ENCODE measurements around the gene TNF.
"Not testable (repeated sequence)": the region's sequence is repeated elsewhere in the genome, so short reads cannot be mapped to it uniquely, and the experiment has no call there.

The TNF gene

GRCh38 chr6:31586599-31587281 lies 11.4 kb downstream of the TNF start:
- in situ Hi-C loops (cut with HindIII; ENCODE audit: low sequenced_read_pairs): no loop called here

- in situ Hi-C loops (cut with HindIII; ENCODE audit: low sequenced_read_pairs): no loop called here
Observed at GRCh38 chr6:31587791-31588777, 12.7 kb downstream of the TNF start.

- in situ Hi-C loops (cut with HindIII; ENCODE audit: low sequenced_read_pairs): no loop called here
Observed at GRCh38 chr6:31588871-31589650, 13.7 kb downstream of the TNF start.

GRCh38 chr6:31590691-31591090 lies 15.3 kb downstream of the TNF start:
- in situ Hi-C loops (cut with HindIII; ENCODE audit: low sequenced_read_pairs): not testable (repeated sequence)

- in situ Hi-C loops (cut with HindIII; ENCODE audit: low sequenced_read_pairs): no loop called here
Observed at GRCh38 chr6:31592396-31592771, 17.0 kb downstream of the TNF start.

GRCh38 chr6:31597006-31597405 lies 21.6 kb downstream of the TNF start:
- in situ Hi-C loops (cut with HindIII; ENCODE audit: low sequenced_read_pairs): no loop called here

- in situ Hi-C loops (cut with HindIII; ENCODE audit: low sequenced_read_pairs): no loop called here
Observed at GRCh38 chr6:31607317-31607716, 32.0 kb downstream of the TNF start.

- in situ Hi-C loops (cut with HindIII; ENCODE audit: low sequenced_read_pairs): no loop called here
Observed at GRCh38 chr6:31609519-31610406, 34.4 kb downstream of the TNF start.

GRCh38 chr6:31610968-31611367 lies 35.6 kb downstream of the TNF start:
- in situ Hi-C loops (cut with HindIII; ENCODE audit: low sequenced_read_pairs): no loop called here

GRCh38 chr6:31614075-31614619 lies 38.8 kb downstream of the TNF start:
- in situ Hi-C loops (cut with HindIII; ENCODE audit: low sequenced_read_pairs): no loop called here

- in situ Hi-C loops (cut with HindIII; ENCODE audit: low sequenced_read_pairs): loop anchor here (5.0 kb wide), 2 partner anchors 33 to 73 kb away; partner anchors contain the start of genes DDX39B and LTB
Observed at GRCh38 chr6:31614684-31615578, 39.6 kb downstream of the TNF start, which contains the start of gene AIF1. TSS of gene AIF1 (plus strand) at chr6:31615234. CDS start at chr6:31615330, 96 bp downstream.

- in situ Hi-C loops (cut with HindIII; ENCODE audit: low sequenced_read_pairs): loop anchor here (5.0 kb wide), 2 partner anchors 33 to 73 kb away; partner anchors contain the start of genes DDX39B and LTB
Observed at GRCh38 chr6:31615748-31616147, 40.4 kb downstream of the TNF start.

- in situ Hi-C loops (cut with HindIII; ENCODE audit: low sequenced_read_pairs): loop anchor here (5.0 kb wide), 2 partner anchors 35 to 75 kb away; partner anchors contain the start of genes DDX39B and LTB
Observed at GRCh38 chr6:31617010-31617409, 41.6 kb downstream of the TNF start.

GRCh38 chr6:31619805-31620585 lies 44.6 kb downstream of the TNF start:
- in situ Hi-C loops (cut with HindIII; ENCODE audit: low sequenced_read_pairs): loop anchor here (5.0 kb wide), 2 partner anchors 38 to 78 kb away; partner anchors contain the start of genes DDX39B and LTB

GRCh38 chr6:31620586-31621319 lies 45.4 kb downstream of the TNF start, which contains the start of gene PRRC2A:
TSS of gene PRRC2A (plus strand) at chr6:31620715. CDS start at chr6:31622790, 2,075 bp downstream.
- in situ Hi-C loops (cut with HindIII; ENCODE audit: low sequenced_read_pairs): no loop called here

- in situ Hi-C loops (cut with HindIII; ENCODE audit: low sequenced_read_pairs): no loop called here
Observed at GRCh38 chr6:31621320-31621939, 46.1 kb downstream of the TNF start.
